GM19395 (cell line): Measurements from ENCODE around the gene CHST13.

Experiments
- ATAC-seq: cut with Tn5 transposase; IDR thresholded peaks from one replicate; pipeline ENCODE4 v1.9.1; 2021; ENCODE audit warnings: mild to moderate bottlenecking, moderate library complexity; ENCODE audit not compliant: unreplicated experiment

CHST13 gene, protein sequence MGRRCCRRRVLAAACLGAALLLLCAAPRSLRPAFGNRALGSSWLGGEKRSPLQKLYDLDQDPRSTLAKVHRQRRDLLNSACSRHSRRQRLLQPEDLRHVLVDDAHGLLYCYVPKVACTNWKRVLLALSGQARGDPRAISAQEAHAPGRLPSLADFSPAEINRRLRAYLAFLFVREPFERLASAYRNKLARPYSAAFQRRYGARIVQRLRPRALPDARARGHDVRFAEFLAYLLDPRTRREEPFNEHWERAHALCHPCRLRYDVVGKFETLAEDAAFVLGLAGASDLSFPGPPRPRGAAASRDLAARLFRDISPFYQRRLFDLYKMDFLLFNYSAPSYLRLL

GRCh38 chr3:126523745-126524428 is at the start of gene CHST13:
CHST13 (plus strand) TSS chr3:126524155; CDS start chr3:126524333, 178 bp downstream.
- ATAC-seq = no peak

DNA sequence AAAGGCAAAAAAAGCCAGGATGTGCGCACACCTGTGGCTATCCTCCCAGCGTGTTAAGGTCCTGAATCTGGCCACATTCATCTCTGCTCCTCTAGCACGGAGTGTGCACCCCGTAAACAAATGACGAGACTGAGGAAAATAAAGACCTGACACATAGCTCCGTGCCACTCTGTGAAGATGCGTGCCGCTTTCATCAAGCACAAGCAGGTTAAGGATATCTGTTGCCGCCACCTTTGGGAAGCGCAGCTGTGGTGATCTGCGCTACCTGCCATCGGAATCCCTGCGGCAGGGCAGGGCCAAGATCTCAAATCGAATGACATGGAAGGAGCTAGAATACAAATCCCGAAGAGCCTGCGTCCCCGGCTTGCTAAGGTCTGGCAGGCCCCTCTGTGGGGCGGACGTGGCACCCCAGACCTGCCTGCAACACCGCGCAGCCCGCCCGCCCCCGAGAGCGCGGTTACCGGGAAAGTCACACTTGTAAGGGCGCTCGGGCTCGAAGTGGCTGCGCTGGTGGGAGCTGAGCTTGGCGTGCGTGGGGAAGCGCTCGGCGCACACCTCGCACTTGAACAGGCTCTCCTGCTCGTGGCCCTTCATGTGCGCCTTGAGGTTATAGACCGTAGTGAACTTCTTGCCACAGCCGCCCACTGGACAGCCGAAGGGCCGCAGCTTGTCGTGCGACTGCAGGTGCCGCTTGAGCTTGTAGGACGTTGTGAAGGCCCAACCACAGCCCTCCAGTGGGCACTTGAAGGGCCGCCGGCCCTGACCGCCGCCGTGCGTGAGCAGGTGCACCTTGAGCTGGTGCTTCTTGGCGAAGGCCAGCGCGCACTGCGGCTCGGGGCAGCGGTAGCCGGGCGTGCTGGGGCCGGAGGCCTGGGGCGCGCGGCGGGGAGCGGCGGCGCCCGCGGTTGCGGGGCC is 49.2 kb upstream of the CHST13 start:
- peak; percentile 34 for ATAC-seq

DNA sequence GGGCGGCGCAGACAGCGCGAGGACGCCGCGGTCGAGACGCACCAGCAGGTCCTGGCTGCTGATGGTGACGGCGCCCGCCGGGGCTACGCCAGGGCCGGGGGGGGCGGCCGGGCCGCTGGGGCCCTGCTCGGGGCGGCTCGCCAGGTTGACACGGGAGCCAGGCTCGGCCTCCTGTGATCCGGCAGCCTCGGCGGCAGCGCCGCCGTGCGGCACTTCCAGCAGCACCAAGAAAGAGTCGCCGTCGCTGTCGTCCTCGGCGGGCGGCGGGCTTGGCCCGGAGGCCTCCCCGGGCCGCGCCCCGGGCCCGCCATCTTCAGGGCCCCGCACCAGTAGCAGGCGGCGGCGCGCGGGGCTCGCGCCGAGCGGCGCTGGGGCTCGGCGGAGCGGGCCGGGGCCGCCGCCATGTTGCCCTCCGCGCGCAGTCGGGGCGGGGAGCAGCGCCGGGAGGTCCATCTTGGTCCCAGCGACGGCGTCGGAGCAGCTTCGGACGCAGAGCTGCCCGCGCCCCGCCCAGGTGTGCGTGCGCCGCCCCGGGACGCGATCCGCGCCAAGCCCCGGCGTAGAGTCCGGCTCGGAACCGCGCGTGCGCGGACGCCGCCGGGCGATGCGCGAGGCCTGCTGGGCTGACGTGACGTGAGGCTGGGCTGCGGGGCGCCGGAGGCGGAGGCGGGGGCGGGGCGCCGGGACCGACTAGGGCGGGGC is 48.4 kb upstream of the CHST13 start, which contains the start of gene ZXDC:
Gene ZXDC, minus strand, starts transcription at position 479 of the 702 bp plus-strand sequence. Its CDS starts 26 bp downstream, at position 453.
- peak; percentile 70 for ATAC-seq

GRCh38 chr3:126476166-126477060 is 47.5 kb upstream of the CHST13 start:
- ATAC-seq = peak; percentile 36

DNA sequence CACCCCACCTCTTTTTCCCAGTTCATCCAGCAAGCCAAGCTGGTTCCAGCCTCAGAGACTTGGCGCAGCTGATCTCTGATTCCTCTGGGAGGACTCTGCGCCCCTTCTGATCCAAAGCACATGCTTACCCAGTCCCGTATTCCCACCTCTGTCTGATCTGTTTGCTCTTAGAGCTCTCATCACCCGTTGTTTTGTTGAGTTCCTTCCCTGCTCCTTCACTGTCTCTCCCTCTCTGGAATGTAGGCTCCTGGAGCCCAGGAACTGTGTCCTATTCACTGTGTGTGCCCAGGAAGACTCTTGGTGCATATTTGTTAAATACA is 46.9 kb upstream of the CHST13 start:
- ATAC-seq = no peak

GRCh38 chr3:126478581-126479310 is 45.2 kb upstream of the CHST13 start:
- no peak for ATAC-seq

- no peak for ATAC-seq
Measured at GRCh38 chr3:126479642-126480041, 44.3 kb upstream of the CHST13 start.

DNA sequence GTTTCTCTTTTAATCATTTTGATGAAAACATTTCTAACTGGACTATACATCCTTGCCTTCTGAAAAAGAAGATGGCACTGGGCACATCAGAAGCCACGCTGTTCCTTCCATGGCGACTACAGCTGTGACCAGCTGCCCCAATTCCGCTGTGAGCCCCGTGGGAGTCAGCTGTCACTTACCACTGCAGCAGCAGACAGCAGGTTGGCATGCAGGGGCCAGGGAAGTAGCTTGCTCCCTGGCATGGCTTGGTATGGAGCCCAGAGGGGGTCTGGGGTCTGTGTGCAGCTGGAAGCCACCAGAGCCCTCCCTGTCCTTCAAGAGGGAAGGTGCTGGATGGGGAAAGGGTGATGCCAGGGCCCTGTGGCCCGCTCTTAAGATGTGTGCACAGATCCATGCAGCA is 43.7 kb upstream of the CHST13 start:
- no peak for ATAC-seq

DNA sequence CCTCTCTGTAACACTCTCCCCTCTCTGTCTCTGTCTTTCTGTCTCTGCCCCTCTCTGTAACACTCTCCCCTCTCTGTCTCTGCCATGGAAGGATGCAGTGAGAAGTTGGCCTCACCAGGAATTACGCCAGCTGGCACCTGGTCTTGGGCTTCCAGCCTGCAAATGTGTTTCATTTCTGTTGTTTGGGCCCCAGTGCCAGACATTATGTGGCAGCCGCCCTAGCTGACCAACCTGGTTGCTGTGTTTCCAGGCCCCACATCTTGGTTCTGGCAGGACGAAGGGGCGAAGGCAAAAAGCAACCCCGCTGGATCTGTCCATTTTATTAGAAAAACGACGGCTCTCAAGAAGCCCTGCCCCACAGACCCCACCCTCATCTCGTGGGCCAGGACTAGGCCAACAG is 43.1 kb upstream of the CHST13 start:
- ATAC-seq = no peak

GRCh38 chr3:126481808-126482502 is 42.0 kb upstream of the CHST13 start:
- no peak for ATAC-seq

- no peak for ATAC-seq
Measured at GRCh38 chr3:126482503-126483255, 41.3 kb upstream of the CHST13 start.

DNA sequence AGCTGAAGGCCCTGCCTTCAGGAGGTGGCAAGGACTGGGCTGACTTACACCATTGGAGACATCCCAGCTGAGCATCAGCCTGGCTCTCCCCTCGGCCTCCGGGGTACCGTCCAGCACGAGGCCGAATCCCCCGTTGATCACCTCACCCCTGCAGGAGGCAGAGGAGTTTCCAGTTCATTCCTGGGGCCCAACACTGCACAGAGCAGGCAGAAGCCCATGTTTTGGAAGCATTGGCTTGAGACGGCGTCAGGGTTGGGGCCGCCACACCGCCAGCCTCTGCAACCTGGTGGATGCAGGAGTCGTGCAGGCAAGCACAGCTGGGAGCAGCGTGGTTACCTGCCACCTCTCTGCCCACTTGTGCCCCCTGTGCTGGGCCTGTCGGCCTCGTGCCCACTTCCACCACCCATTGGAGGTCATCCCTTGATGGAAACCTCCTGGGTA is 40.6 kb upstream of the CHST13 start:
- no peak for ATAC-seq

- no peak for ATAC-seq
Measured at GRCh38 chr3:126484148-126484547, 39.8 kb upstream of the CHST13 start.

DNA sequence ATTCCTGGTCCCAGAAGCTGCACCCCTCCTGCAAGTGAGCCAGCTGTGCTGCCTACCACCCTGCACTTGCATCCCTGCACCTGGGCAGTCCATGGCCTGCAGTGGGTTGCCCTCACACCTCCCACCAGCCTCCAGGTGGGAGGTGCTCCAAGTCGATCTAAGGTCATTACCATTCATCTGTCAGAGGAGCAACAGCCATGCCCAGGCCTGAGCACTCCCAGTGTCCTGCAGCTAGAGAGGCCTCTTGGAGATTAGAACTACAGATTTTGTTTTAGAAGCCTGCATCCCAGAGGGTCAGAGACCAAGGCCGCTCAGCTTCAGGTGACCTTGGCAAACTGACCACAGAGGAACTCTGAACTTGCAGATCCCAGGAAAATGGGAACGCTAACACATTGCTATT is 39.3 kb upstream of the CHST13 start:
- no peak for ATAC-seq

DNA sequence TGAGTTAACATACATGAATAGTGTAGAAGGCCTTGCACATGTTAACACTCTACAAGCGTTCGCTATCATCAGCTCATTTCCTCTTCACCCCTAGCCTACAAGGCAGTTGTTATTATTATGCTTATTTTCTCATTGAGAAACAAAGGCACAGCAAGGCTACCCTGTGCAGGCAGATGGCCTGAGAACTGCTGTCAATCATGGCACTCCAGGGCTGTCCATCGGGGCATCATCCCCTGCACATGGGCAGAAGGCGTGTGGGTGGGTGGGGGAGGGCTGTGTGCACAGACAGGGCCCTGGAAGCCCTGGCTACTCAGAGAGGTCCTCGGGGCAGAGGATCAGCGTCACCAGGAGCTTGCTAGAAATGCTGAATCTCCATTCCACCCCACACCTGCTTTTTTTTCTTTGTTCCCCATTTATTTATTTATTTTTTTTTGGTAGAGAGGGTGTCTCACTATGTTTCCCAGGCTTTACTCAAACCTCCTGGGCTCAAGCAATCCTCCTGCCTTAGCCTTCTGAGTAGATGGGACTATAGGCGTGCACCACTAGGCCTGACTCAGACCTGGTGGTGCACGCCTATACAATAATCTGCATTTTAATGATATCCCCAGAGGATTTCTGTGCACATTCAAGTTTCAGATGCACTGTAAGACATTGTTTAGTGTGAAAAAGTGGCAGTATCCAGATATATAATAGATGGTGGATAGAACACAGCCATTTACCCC is 38.6 kb upstream of the CHST13 start:
- no peak for ATAC-seq

GRCh38 chr3:126485956-126486355 is 38.0 kb upstream of the CHST13 start:
- no peak for ATAC-seq

DNA sequence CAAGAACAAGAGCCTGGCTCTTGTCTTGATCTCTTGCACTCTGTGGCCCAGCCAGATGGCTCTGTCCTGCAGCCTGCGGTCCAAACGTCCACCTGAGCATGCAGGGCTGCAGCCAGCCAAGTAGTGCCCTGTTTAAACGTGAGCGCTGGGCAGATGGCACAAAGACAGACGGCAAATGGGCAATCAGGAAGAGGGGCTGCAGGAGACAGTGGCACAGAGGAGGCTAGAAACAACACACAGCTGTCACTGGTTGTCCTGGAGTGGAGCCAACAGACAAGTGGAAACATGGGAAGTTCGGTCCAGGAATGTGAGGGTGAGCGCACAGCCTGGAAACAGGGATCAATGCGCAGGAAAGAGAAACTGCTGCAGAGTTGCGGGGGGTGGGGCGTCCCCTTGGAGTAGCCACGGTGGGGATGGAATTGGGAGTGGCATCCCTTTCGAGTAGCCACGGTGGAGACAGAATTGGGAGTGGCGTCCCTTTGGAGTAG is 37.6 kb upstream of the CHST13 start:
- no peak for ATAC-seq
